Vagina (tissue), 2 donors: Measurements from ENCODE around the gene SENP1. TPM values are rescaled to one million over a fixed set of nuclear protein-coding genes. Genes with fewer than 3 reads are reported as not detected.
A peak's percentile ranks its signal among the peaks of the same experiment; 100 is the strongest.

Source experiments
- DNase-seq, 2 donors: peaks; one replicate each; pipeline ENCODE4 v3.0.0-alpha.2; 2017; ENCODE audit errors: extremely low spot score in 2 of 2
- H3K27ac ChIP-seq: fragments of 200-600 bp; sonication (generic); one replicate; pipeline ENCODE4 v1.5.1; 2019
- H3K27me3 ChIP-seq: fragments of 200-600 bp; sonication (generic); one replicate; pipeline ENCODE4 v1.5.1; 2019
- H3K36me3 ChIP-seq, 2 donors: fragments of 200-600 bp; sonication (generic); one replicate each; pipeline ENCODE4 v1.5.1; 2017 to 2019
- H3K4me1 ChIP-seq: fragments of 200-600 bp; sonication (generic); one replicate; pipeline ENCODE4 v1.5.1; 2019
- H3K4me3 ChIP-seq, 2 donors: fragments of 200-600 bp; sonication (generic); 1 replicate in 1 of 2; 2 replicates in 1 of 2; pipeline ENCODE4 v1.5.1; 2016 to 2019
- H3K9me3 ChIP-seq: fragments of 200-600 bp; sonication (generic); one replicate; pipeline ENCODE4 v1.5.1; 2019
- POLR2A ChIP-seq, 2 donors: fragments of 450-650 bp; IDR thresholded peaks; one replicate each; pipeline ENCODE4 v1.6.1; 2017; ENCODE audit warnings: antibody characterized with exemption in 2 of 2, mild to moderate bottlenecking in 2 of 2, moderate library complexity in 2 of 2
- POLR2AphosphoS5 ChIP-seq, 2 donors: sonication (generic); formaldehyde crosslinking; IDR thresholded peaks; one replicate each; pipeline ENCODE4 v1.9.0; 2017; ENCODE audit warnings: antibody characterized with exemption in 2 of 2, mild to moderate bottlenecking in 2 of 2, low read depth in 1 of 2; ENCODE audit not compliant: insufficient read depth in 1 of 2
- intact Hi-C: fragments of 100-400 bp; cut with DNase I; formaldehyde crosslinking; loops from one replicate; pipeline ENCODE4 v1.15.1; 2023
- total RNA-seq: library from RNA; depleted of rRNA; stranded (reverse); fragments of >200 nt; gene quantifications from one replicate; pipeline ENCODE4 v1.2.3, GENCODE V29; 2016
- TF ChIP-seq, protein P1 (sequence below), 3 experiments: fragments of 450-650 bp in 2 of 3; fragments of 200-600 bp in 1 of 3; sonication (generic) in 1 of 3; IDR thresholded peaks; one replicate each; pipeline ENCODE4 v1.5.1; 2017 to 2019; ENCODE audit warnings: antibody characterized with exemption in 3 of 3, mild to moderate bottlenecking in 2 of 3, moderate library complexity in 2 of 3

The SENP1 gene
- total RNA-seq, 1 donor from 2014 or later: 21.4 TPM

DNA sequence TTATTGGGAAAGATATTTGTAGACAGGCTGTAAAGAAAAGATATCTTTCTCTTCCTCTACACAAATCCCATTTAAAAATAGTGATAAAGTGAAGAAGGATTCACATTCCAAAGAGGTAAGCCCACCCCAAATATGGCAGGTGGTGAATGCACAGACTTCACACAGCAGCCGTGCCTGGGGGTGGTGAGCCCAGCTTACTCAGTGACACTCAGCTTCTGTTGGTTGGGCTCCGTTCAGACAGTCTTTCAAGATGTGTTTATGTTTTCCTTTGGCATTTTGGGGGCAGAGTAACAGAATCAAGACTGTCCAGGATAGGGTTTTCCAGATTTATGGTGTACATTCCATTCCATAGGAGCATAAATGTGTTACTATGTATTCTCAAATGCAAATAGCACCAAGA, 97.5 kb downstream of the SENP1 start:
- Histone ChIP-seq H3K36me3 (no peaks in the 10 kb centered on the region), H3K27ac (no peak overlapping the region), H3K27me3 (peaks cover 14% of the 10 kb centered on the region), H3K4me1 (peaks cover 16% of the 10 kb centered on the region), H3K4me3 (no peak overlapping the region), H3K9me3 (no peaks in the 10 kb centered on the region)
- DNase-seq: no peak
- no peak for TF ChIP-seq POLR2A (IDR thresholded peaks at IDR 0.05)
- TF ChIP-seq POLR2AphosphoS5 (IDR thresholded peaks at IDR 0.05; ENCODE audit: insufficient read depth in 1 of 2, low read depth in 1 of 2): no peak
- TF ChIP-seq, protein P1, sequence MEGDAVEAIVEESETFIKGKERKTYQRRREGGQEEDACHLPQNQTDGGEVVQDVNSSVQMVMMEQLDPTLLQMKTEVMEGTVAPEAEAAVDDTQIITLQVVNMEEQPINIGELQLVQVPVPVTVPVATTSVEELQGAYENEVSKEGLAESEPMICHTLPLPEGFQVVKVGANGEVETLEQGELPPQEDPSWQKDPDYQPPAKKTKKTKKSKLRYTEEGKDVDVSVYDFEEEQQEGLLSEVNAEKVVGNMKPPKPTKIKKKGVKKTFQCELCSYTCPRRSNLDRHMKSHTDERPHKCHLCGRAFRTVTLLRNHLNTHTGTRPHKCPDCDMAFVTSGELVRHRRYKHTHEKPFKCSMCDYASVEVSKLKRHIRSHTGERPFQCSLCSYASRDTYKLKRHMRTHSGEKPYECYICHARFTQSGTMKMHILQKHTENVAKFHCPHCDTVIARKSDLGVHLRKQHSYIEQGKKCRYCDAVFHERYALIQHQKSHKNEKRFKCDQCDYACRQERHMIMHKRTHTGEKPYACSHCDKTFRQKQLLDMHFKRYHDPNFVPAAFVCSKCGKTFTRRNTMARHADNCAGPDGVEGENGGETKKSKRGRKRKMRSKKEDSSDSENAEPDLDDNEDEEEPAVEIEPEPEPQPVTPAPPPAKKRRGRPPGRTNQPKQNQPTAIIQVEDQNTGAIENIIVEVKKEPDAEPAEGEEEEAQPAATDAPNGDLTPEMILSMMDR (IDR thresholded peaks at IDR 0.05): no peak
- intact Hi-C loops: no loop called here

DNA sequence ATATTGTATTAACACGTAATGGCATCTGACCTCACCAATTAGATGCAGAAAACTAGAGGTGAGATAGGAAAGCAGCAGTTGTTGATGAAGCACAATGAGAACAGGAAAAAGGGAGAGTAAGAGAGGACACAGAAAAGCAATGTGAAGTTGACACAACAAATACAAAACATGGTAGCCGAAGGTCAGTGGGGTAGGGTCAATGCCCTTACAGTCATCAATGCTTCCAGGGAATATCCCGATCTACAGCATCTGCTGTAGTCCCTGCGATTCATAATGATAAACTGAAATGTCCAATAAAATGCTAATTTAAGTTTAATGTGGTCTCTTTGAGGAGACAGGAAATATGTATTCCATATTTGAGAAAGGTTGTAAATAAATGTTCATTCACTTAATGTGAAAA, 98.7 kb downstream of the SENP1 start:
- no peak for DNase-seq
- H3K36me3 ChIP-seq: no peaks in the 10 kb centered on the region
- H3K27ac ChIP-seq: no peak overlapping the region
- peaks cover 14% of the 10 kb centered on the region for H3K27me3 ChIP-seq
- peaks cover 28% of the 10 kb centered on the region for H3K4me1 ChIP-seq
- no peak overlapping the region for H3K4me3 ChIP-seq
- TF ChIP-seq POLR2AphosphoS5 (IDR thresholded peaks at IDR 0.05; ENCODE audit: insufficient read depth in 1 of 2, low read depth in 1 of 2) (no peak), POLR2A (IDR thresholded peaks at IDR 0.05) (no peak)
- TF ChIP-seq, protein P1 (IDR thresholded peaks at IDR 0.05): no peak
- intact Hi-C loops: no loop called here
- no peaks in the 10 kb centered on the region for H3K9me3 ChIP-seq

DNA sequence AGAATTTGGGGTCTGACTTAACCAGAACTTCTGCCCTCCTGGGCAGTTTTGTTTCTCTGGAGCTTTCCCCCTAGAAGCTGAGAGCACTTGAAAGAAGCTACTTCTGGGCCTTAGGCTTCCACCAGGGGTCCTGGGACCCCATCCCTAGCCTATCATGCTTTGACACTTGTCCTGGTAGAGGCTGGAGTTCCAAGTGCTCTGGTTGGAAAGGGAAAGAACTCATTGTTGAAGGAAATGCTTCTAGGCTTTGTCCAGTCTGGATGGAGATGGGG, 100.2 kb downstream of the SENP1 start:
- Histone ChIP-seq H3K4me1 (peaks cover 43% of the 10 kb centered on the region), H3K27ac (no peak overlapping the region), H3K4me3 (no peak overlapping the region), H3K27me3 (peaks cover 14% of the 10 kb centered on the region), H3K36me3 (no peaks in the 10 kb centered on the region), H3K9me3 (no peaks in the 10 kb centered on the region)
- intact Hi-C loops: no loop called here
- TF ChIP-seq, protein P1 (IDR thresholded peaks at IDR 0.05): no peak
- TF ChIP-seq POLR2AphosphoS5 (IDR thresholded peaks at IDR 0.05; ENCODE audit: insufficient read depth in 1 of 2, low read depth in 1 of 2) (no peak), POLR2A (IDR thresholded peaks at IDR 0.05) (no peak)
- no peak for DNase-seq

DNA sequence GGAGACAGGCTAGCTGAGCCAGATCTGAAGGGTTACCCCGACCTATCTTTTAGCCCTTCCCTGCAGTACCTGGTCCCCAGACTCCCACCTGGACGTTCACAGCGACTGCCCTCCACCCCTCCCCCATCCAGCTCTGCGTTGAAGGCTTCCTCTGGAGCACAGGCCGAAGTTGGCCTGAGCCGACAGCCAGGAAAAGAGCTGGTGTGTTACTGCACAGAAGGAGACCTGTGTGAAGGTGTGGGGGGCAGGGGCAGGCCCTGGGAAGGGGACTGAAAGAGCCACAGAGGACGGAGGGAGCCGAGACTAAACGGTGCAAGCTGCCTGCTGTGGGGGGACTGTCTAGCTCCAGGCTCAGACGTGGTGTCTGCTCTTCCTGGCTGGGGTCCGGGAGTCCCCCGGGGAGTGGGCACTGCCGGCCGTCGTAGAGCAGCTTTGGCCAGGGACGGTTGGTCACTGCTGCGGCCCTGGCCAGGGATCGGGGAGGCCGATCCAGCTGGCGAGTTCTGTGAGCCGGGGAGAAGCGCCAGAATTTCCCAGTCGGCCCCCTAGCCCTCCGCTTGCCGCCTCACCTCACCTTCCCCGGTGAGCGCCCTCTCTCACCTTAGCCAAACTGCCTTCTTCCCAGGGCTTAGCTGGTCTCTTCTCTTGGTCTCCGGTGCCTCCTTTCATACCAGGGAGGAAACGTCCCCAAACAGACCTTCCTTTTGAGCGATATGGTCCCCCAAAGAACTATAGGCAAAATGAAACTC, 100.7 kb downstream of the SENP1 start:
- intact Hi-C loops: no loop called here
- TF ChIP-seq, protein P1 (IDR thresholded peaks at IDR 0.05): no peak
- peaks cover 14% of the 10 kb centered on the region for H3K27me3 ChIP-seq
- no peak for DNase-seq
- H3K27ac ChIP-seq: no peak overlapping the region
- no peaks in the 10 kb centered on the region for H3K36me3 ChIP-seq
- peaks cover 48% of the 10 kb centered on the region for H3K4me1 ChIP-seq
- no peaks in the 10 kb centered on the region for H3K9me3 ChIP-seq
- peak overlapping the region in 1 of 2 donors; percentile 53 for H3K4me3 ChIP-seq

DNA sequence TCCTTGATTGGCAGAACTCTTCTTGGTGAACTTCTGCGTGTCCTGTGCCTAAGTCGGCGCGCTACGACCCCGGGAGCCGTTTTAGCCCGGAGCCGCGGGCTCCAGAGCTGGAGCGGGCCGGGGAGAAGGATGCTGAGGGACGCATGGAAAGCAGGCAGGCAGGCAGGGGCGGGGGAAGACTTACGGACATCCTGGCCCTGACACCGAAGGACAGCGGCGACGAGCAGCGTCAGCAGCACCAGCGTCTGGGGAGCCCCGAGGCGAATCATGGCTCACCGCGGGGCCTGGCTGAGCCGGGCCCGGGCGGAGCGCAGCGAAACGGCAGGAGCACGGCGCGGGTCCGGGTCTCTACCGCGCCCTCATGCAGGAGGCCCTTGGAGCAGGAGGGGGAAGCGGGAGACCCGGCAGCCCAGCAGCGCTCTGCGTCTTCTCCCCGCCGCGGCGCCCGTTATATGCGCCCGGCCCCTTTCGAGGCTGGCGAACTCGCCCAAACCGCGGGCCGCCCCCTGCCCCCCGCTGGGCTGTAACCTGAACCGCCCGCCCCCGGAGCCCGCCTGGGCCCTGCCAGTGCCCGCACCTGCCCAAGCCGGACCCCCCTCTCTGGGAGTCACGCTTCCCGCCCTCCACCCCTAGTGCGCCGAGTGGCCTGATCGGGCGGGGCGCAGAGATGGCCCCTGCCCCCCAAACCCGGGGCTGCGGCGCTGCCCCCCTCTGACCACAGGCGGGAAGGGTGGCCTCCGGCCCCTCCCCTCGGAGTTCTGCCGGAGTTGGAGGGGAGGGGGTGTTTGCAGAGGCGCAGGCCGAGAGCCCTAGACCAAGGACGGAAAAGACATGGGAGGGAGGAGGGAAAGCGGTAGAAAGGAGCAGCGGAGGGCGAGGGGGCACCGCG, 101.6 kb downstream of the SENP1 start, which contains the start of gene COL2A1:
Gene COL2A1, minus strand, starts transcription at position 424 of the 889 bp plus-strand sequence. Its CDS starts 155 bp downstream, at position 269.
- no peak for DNase-seq

More for the DNA sequence above, 101.6 kb downstream of the SENP1 start, which contains the start of gene COL2A1:
- no peak for TF ChIP-seq POLR2A (IDR thresholded peaks at IDR 0.05)
- TF ChIP-seq, protein P1 (IDR thresholded peaks at IDR 0.05): no peak
- TF ChIP-seq POLR2AphosphoS5 (IDR thresholded peaks at IDR 0.05; ENCODE audit: insufficient read depth in 1 of 2, low read depth in 1 of 2): no peak
- no peaks in the 10 kb centered on the region for H3K36me3 ChIP-seq
- peak within 1 kb of the TSS; percentile 32 to 53 for H3K4me3 ChIP-seq
- H3K4me1 ChIP-seq: peaks cover 49% of the 10 kb centered on the region
- no peaks in the 10 kb centered on the region for H3K9me3 ChIP-seq
- H3K27me3 ChIP-seq: peaks cover 14% of the 10 kb centered on the region
- intact Hi-C loops: no loop called here
- H3K27ac ChIP-seq: no peak within 1 kb of the TSS
